GM19239 (cell line): Measurements from ENCODE around the gene MAPK11.
"Not testable (repeated sequence)": the region's sequence is repeated elsewhere in the genome, so short reads cannot be mapped to it uniquely, and the experiment has no call there.

ENCODE experiments used
- DNase-seq: peaks from one replicate; pipeline ENCODE4 v3.0.0; 2011; ENCODE audit warnings: low spot score; ENCODE audit not compliant: insufficient read length
- FAIRE-seq: peaks from 2 replicates; lab custom pipeline; 2011; peaks lifted over from hg19 to GRCh38; lab: Jason Lieb, UNC

The MAPK11 gene

GRCh38 chr22:50280022-50280707 lies 10.0 kb upstream of the MAPK11 start:
- no peak for FAIRE-seq
- no peak for DNase-seq

- no peak for FAIRE-seq
- DNase-seq, result no peak
These were observed 8.9 kb upstream of the MAPK11 start for GRCh38 chr22:50278956-50279619.

GRCh38 chr22:50278461-50278860 lies 8.3 kb upstream of the MAPK11 start:
- DNase-seq (no peak), FAIRE-seq (no peak)

- DNase-seq (no peak), FAIRE-seq (no peak)
These were observed 7.6 kb upstream of the MAPK11 start for GRCh38 chr22:50277761-50278160.

- DNase-seq (peak; percentile 97), FAIRE-seq (peak; percentile 92)
These were observed 6.0 kb upstream of the MAPK11 start for GRCh38 chr22:50276143-50276542.

- no peak for DNase-seq
- FAIRE-seq, result no peak
These were observed 5.2 kb upstream of the MAPK11 start for GRCh38 chr22:50275181-50276055.

GRCh38 chr22:50274771-50275170 lies 4.6 kb upstream of the MAPK11 start:
- no peak for FAIRE-seq
- no peak for DNase-seq

- FAIRE-seq (peak; percentile 61), DNase-seq (no peak)
These were observed 4.1 kb upstream of the MAPK11 start for GRCh38 chr22:50274311-50274710.

- FAIRE-seq, DNase-seq: not testable (repeated sequence)
These were observed 3.6 kb upstream of the MAPK11 start for GRCh38 chr22:50273781-50274180.

- not testable (repeated sequence) for DNase-seq, FAIRE-seq
These were observed 3.2 kb upstream of the MAPK11 start for GRCh38 chr22:50273352-50273751.

GRCh38 chr22:50272044-50272802 lies 2.0 kb upstream of the MAPK11 start:
- FAIRE-seq, result no peak
- DNase-seq, result no peak

GRCh38 chr22:50271519-50271970 lies 1.4 kb upstream of the MAPK11 start:
- DNase-seq, result peak; percentile 83
- no peak for FAIRE-seq

GRCh38 chr22:50270666-50271394 lies 650 bp upstream of the MAPK11 start:
- FAIRE-seq, result peak; percentile 28
- DNase-seq, result peak; percentile 88

GRCh38 chr22:50269573-50269969 lies 609 bp downstream of the MAPK11 start:
- DNase-seq, result no peak
- peak; percentile 49 for FAIRE-seq

GRCh38 chr22:50268655-50269113 lies 1.5 kb downstream of the MAPK11 start:
- DNase-seq, result no peak
- FAIRE-seq, result no peak

- FAIRE-seq, result no peak
- no peak for DNase-seq
These were observed 2.4 kb downstream of the MAPK11 start for GRCh38 chr22:50267591-50268390.

GRCh38 chr22:50266994-50267393 lies 3.2 kb downstream of the MAPK11 start:
- FAIRE-seq (no peak), DNase-seq (no peak)

GRCh38 chr22:50264946-50265669 lies 5.1 kb downstream of the MAPK11 start:
- FAIRE-seq (no peak), DNase-seq (no peak)
